Activated naive CD8-positive, alpha-beta T cell treated with anti-CD3 and anti-CD28 coated beads for 36 hours (primary cell): ENCODE results near the gene PAPPA2. TPM values are rescaled to one million over a fixed set of nuclear protein-coding genes. Genes with fewer than 3 reads are reported as not detected.
"Not testable (repeated sequence)": the region's sequence is repeated elsewhere in the genome, so short reads cannot be mapped to it uniquely, and the experiment has no call there.

ENCODE experiments used
- DNase-seq: peaks from one replicate; pipeline ENCODE4 v3.0.0; 2021
- H3K27ac Mint-ChIP-seq: one replicate; pipeline ENCODE4 v1.8.0; 2022; ENCODE audit warnings: mild to moderate bottlenecking, moderate library complexity, mixed read lengths
- H3K27me3 Mint-ChIP-seq: one replicate; pipeline ENCODE4 v1.8.0; 2022; ENCODE audit warnings: mild to moderate bottlenecking, mixed read lengths
- H3K36me3 Mint-ChIP-seq: one replicate; pipeline ENCODE4 v1.8.0; 2021; ENCODE audit warnings: mild to moderate bottlenecking, mixed read lengths
- H3K4me1 Mint-ChIP-seq: one replicate; pipeline ENCODE4 v1.8.0; 2021; ENCODE audit warnings: mixed read lengths
- H3K4me3 Mint-ChIP-seq: one replicate; pipeline ENCODE4 v1.8.0; 2022; ENCODE audit warnings: mild to moderate bottlenecking, moderate library complexity, mixed read lengths
- H3K9me3 Mint-ChIP-seq: one replicate; pipeline ENCODE4 v1.8.0; 2022; ENCODE audit warnings: mixed read lengths
- total RNA-seq, 2 experiments: library from RNA; stranded (reverse); gene quantifications; one replicate each; pipeline ENCODE4 v1.2.3, GENCODE V29; 2021

Gene PAPPA2
- total RNA-seq, 2 experiments from 2014 or later, result 0.12 to 0.52 TPM

DNA sequence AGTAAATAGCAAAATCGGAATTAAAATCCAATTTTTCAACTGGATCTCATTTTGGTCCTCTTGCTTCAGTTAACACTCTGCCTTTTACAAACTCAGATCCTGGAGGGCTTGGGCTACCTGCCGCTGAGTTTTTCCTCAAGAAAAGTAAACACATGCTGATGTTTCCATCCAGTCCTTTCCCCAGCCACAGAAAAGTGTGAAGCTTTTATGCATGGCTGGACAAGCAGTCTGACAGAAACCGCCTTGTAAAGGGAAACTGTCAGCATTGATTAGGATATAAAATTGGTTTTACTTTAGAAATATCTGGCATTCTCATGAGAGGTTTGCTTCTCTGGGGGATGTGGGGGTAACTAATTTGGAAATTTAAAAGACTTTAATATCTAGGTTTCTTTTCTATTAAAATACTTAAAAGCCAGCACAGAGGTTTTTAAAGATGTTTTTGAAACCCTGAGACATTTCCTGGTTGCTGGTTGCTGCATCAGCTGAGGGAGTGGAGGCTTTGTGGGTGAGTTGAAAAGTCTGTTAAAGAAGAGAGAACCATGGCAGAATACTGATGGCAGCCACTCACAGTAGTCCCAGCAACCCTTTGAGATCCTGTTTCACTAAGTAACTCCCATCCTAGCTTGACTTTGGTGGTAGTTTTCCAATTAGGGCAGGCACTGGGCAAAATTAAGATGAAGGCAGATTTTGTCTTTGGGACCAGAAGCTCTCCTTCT lies 238.3 kb downstream of the PAPPA2 start:
- peaks cover 6% of the 10 kb centered on the region for H3K27me3 Mint-ChIP-seq
- H3K9me3 Mint-ChIP-seq, result no peaks in the 10 kb centered on the region
- H3K4me3 Mint-ChIP-seq, result no peak overlapping the region
- H3K4me1 Mint-ChIP-seq, result no peaks in the 10 kb centered on the region
- no peak overlapping the region for H3K27ac Mint-ChIP-seq
- no peaks in the 10 kb centered on the region for H3K36me3 Mint-ChIP-seq
- DNase-seq, result no peak

DNA sequence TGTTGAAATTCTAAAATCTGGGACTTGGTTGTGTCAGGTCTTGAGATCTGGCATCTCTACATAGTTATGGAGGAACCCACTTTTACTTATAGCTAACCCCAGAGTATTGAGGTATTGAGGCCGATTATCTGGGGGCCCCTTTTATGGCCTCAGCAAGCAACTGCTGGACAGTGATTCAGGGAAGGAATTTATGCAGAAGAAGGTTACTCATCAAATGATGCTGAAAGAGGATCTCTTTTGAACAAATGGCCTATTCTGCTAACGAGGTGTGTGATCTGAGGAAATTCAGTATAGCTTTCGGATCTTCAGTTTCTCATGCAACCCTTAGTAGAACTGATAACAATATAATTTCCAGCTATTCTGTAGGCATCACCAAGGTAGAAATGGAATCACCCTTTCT lies 239.9 kb downstream of the PAPPA2 start:
- no peaks in the 10 kb centered on the region for H3K27me3 Mint-ChIP-seq
- no peaks in the 10 kb centered on the region for H3K4me1 Mint-ChIP-seq

DNA sequence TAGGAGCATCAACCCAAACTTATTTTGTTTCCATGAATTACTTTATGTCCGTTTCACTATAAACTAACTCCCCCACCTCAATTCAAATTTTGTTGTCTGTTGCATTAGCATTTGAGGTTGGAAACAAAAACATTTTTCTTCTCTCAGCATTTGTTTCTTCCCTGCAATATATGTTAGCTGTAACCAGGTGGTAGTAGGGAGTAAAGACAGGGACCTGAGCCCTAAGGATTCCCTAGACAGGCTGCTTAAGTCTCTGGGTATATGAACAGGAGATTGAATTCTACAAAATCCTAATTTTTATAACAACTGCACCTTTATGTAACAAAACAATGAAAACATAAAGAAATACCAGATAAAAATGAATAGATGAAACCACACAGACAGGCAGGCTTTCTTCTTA lies 242.6 kb downstream of the PAPPA2 start:
- H3K4me3 Mint-ChIP-seq, result no peak overlapping the region
- no peaks in the 10 kb centered on the region for H3K36me3 Mint-ChIP-seq
- H3K27ac Mint-ChIP-seq, result no peak overlapping the region
- H3K4me1 Mint-ChIP-seq, result no peaks in the 10 kb centered on the region
- H3K9me3 Mint-ChIP-seq, result no peaks in the 10 kb centered on the region
- no peak for DNase-seq
- H3K27me3 Mint-ChIP-seq, result no peaks in the 10 kb centered on the region

More for the DNA sequence above, 239.9 kb downstream of the PAPPA2 start:
- H3K9me3 Mint-ChIP-seq, result no peaks in the 10 kb centered on the region
- DNase-seq, result no peak
- H3K36me3 Mint-ChIP-seq, result no peaks in the 10 kb centered on the region
- H3K27ac Mint-ChIP-seq, result no peak overlapping the region
- H3K4me3 Mint-ChIP-seq, result no peak overlapping the region

GRCh38 chr1:176717066-176717750 lies 254.2 kb downstream of the PAPPA2 start:
- Mint-ChIP-seq H3K27me3 (no peaks in the 10 kb centered on the region), H3K36me3 (no peaks in the 10 kb centered on the region), H3K9me3 (no peaks in the 10 kb centered on the region), H3K4me1 (no peaks in the 10 kb centered on the region), H3K4me3 (no peak overlapping the region), H3K27ac (no peak overlapping the region)
- no peak for DNase-seq

DNA sequence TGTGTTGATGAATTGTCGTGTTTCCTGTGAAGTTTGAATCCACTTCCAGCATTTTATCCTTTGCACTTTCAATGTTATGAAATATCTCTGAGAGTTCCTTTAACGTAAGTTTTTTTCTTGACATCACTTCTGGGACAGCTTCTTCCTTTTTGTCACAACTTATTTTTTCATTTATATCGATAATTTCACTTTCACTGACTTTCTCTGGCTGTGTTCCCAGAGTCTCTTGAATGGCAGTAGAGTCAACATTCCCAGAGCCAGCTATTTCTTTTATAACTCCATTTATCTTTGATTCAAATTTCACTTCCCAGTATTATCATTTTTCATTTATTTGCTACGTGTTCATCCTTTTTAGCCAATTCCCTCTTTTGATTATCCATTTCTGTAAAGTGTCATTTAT lies 256.5 kb downstream of the PAPPA2 start:
- Mint-ChIP-seq H3K9me3 (no peaks in the 10 kb centered on the region), H3K27ac (no peak overlapping the region), H3K27me3 (no peaks in the 10 kb centered on the region), H3K36me3 (no peaks in the 10 kb centered on the region), H3K4me3 (no peak overlapping the region), H3K4me1 (no peaks in the 10 kb centered on the region)
- no peak for DNase-seq

DNA sequence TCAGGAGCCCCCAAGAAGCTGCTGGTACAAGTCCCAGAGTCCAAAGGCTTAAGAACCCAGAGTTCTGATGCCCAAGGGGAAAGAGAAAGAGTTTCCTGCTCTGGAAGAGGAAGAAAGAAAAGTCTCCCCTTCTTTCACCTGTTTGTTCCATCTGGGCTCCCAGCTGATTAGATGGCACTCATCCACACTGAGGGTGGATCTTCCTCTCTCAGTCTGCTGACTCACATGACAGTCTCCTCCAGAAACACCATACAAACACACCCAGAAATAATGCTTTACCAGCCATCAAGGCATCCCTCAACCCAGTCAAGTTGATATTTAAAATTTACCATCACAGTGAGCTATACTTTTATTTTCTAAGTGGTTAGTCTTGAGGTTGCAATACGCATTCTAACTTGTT lies 257.9 kb downstream of the PAPPA2 start:
- no peak for DNase-seq
- Mint-ChIP-seq H3K9me3 (no peaks in the 10 kb centered on the region), H3K27me3 (no peaks in the 10 kb centered on the region), H3K4me1 (no peaks in the 10 kb centered on the region), H3K36me3 (no peaks in the 10 kb centered on the region), H3K4me3 (no peak overlapping the region), H3K27ac (no peak overlapping the region)

DNA sequence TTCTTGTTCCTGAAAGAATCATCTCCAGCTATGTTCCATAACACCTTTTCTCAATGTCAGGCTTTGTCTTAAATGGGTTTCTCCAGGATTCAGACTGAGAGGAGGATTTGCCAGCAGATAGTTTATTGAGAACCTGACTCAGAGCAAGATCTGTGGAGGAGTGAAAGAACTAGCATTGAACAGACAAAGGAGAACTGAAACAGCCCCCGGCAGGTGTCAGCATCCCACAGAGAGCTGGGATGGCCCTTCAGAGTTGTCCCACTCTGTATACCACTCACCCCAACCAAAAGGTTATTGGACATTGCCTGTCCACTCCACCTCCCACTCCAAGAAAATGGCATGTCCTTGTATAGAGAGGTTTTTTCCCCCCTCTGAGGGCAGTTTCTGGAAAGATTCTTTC lies 270.7 kb downstream of the PAPPA2 start:
- Mint-ChIP-seq H3K4me1 (no peaks in the 10 kb centered on the region), H3K9me3 (no peaks in the 10 kb centered on the region), H3K27ac (no peak overlapping the region), H3K27me3 (no peaks in the 10 kb centered on the region), H3K36me3 (no peaks in the 10 kb centered on the region), H3K4me3 (no peak overlapping the region)
- DNase-seq, result no peak

- Mint-ChIP-seq H3K4me3 (no peak overlapping the region), H3K9me3 (no peaks in the 10 kb centered on the region), H3K4me1 (no peaks in the 10 kb centered on the region), H3K27ac (no peak overlapping the region), H3K36me3 (no peaks in the 10 kb centered on the region), H3K27me3 (no peaks in the 10 kb centered on the region)
- no peak for DNase-seq
These were observed 272.2 kb downstream of the PAPPA2 start for GRCh38 chr1:176735201-176735600.

- DNase-seq, result no peak
- H3K4me3 Mint-ChIP-seq, result no peak overlapping the region
- no peaks in the 10 kb centered on the region for H3K36me3 Mint-ChIP-seq
- no peaks in the 10 kb centered on the region for H3K9me3 Mint-ChIP-seq
- H3K27ac Mint-ChIP-seq, result no peak overlapping the region
- H3K4me1 Mint-ChIP-seq, result no peaks in the 10 kb centered on the region
- no peaks in the 10 kb centered on the region for H3K27me3 Mint-ChIP-seq
These were observed 273.0 kb downstream of the PAPPA2 start for GRCh38 chr1:176736015-176736414.

DNA sequence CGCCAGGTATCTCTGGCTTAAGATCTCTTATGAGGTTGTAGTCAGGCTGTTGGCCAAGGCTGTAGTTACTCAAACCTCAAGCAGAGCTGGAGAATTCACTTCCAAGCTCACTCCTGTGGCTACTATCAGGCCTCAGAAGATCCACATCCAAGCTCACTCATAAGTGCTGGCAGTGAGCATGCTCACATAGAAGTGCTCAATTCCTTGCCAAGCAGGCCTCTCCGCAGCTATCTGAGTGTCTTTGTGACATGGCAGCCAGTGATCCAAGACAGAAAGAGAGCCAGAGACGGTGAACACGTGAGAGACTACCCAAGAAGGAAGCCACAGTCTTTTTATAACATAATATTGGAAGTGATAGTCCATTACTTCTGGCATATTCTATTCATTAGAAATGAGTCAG lies 278.2 kb downstream of the PAPPA2 start:
- no peak overlapping the region for H3K27ac Mint-ChIP-seq
- H3K27me3 Mint-ChIP-seq, result no peaks in the 10 kb centered on the region
- no peaks in the 10 kb centered on the region for H3K4me1 Mint-ChIP-seq
- no peak for DNase-seq
- H3K4me3 Mint-ChIP-seq, result no peak overlapping the region
- H3K9me3 Mint-ChIP-seq, result peaks cover 3% of the 10 kb centered on the region
- H3K36me3 Mint-ChIP-seq, result no peaks in the 10 kb centered on the region

DNA sequence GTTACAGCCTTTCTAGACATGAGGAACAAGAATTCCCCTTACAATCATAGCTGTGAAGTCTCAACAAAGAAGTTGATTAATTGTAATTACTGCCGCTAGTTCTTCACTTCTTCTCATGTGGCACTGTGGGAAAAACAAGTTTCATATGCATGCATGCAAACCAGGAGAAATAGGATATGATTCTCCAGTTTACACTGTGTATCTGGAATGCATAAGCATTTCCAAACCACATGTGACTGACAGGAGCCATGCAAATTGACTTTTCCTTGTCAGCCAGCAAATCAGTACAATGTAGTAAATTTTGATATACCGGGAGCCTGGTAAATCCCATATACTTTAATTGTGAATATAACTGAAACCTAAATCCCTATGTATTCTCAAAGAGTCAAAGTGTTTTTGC lies 279.3 kb downstream of the PAPPA2 start:
- DNase-seq, result no peak
- H3K4me3 Mint-ChIP-seq, result no peak overlapping the region
- H3K9me3 Mint-ChIP-seq, result peaks cover 3% of the 10 kb centered on the region
- H3K27me3 Mint-ChIP-seq, result no peaks in the 10 kb centered on the region
- H3K4me1 Mint-ChIP-seq, result no peaks in the 10 kb centered on the region
- no peaks in the 10 kb centered on the region for H3K36me3 Mint-ChIP-seq
- H3K27ac Mint-ChIP-seq, result no peak overlapping the region

- Mint-ChIP-seq H3K27me3 (no peaks in the 10 kb centered on the region), H3K4me1 (no peaks in the 10 kb centered on the region), H3K36me3 (no peaks in the 10 kb centered on the region), H3K4me3 (no peak overlapping the region), H3K9me3 (peaks cover 3% of the 10 kb centered on the region), H3K27ac (no peak overlapping the region)
- no peak for DNase-seq
These were observed 281.2 kb downstream of the PAPPA2 start for GRCh38 chr1:176744142-176744541.

- no peak overlapping the region for H3K4me3 Mint-ChIP-seq
- H3K36me3 Mint-ChIP-seq, result no peaks in the 10 kb centered on the region
- H3K9me3 Mint-ChIP-seq, result peaks cover 3% of the 10 kb centered on the region
- H3K27ac Mint-ChIP-seq, result no peak overlapping the region
- no peak for DNase-seq
- H3K4me1 Mint-ChIP-seq, result no peaks in the 10 kb centered on the region
- no peaks in the 10 kb centered on the region for H3K27me3 Mint-ChIP-seq
These were observed 283.0 kb downstream of the PAPPA2 start for GRCh38 chr1:176745945-176746344.

GRCh38 chr1:176752505-176752904 lies 289.5 kb downstream of the PAPPA2 start:
- Mint-ChIP-seq H3K9me3 (no peaks in the 10 kb centered on the region), H3K4me1 (no peaks in the 10 kb centered on the region), H3K36me3 (no peaks in the 10 kb centered on the region), H3K27me3 (no peaks in the 10 kb centered on the region), H3K27ac (no peak overlapping the region), H3K4me3 (no peak overlapping the region)
- no peak for DNase-seq

- Mint-ChIP-seq H3K4me1 (no peaks in the 10 kb centered on the region), H3K27me3 (no peaks in the 10 kb centered on the region), H3K27ac (no peak overlapping the region), H3K9me3 (no peaks in the 10 kb centered on the region), H3K36me3 (no peaks in the 10 kb centered on the region), H3K4me3 (no peak overlapping the region)
- DNase-seq, result no peak
These were observed 291.7 kb downstream of the PAPPA2 start for GRCh38 chr1:176754676-176755075.

GRCh38 chr1:176756817-176757216 lies 293.8 kb downstream of the PAPPA2 start:
- not testable (repeated sequence) for H3K4me3 Mint-ChIP-seq, H3K27ac Mint-ChIP-seq, H3K36me3 Mint-ChIP-seq, DNase-seq, H3K27me3 Mint-ChIP-seq, H3K9me3 Mint-ChIP-seq, H3K4me1 Mint-ChIP-seq
